SK-N-MC (cell line): ENCODE measurements around the gene PPT2.

ENCODE experiments used
- EZH2 ChIP-seq: fragments of 200-600 bp; sonication (generic); IDR thresholded peaks from one replicate; pipeline ENCODE4 v1.6.1; 2017; ENCODE audit warnings: antibody characterized with exemption
- POLR2AphosphoS5 ChIP-seq: IDR thresholded peaks from 2 replicates; pipeline ENCODE4 v1.6.1; 2012; ENCODE audit warnings: mild to moderate bottlenecking, low read depth, low read length, borderline replicate concordance

DNA sequence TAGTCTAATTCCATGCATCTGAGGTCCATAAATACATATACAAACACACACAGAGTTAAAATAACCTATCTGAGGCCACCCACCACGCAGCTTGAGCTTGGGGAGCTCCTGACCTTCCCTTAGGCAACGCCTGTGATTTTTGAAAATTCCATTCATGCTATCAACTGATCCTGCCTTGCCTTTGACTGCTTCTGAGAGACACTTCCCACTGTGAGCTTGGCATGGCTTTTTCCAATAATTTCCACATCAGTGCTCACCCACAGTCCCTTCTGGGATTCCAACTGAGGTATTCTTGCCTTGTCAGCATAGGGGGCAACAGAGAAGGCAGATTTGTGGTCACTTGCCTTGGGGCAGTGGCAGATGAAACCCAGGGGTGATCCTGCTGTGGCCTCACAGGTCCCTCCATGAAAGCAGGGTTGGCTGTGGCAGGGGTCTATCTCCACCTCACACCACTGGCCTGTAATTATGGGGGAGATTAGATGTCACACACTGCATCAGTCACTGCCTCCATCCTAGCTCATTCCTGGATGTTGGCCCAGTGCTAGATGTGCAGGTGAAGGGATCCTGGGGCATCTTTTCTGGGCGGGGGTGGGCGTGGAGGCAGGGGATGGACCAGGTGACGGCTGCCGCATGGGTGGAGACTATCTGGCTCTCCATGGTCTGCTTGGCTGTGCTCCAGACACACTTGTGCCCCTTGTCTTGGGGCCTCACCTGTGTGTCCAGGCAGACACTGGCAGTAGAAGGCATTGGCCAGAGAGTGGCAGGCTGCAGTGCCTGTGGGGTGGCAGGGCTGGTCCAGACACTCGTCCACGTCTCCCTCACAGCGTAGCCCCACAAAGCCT, 49.7 kb downstream of the PPT2 start:
- TF ChIP-seq EZH2 (no peak), POLR2AphosphoS5 (no peak)
